ENCODE results near the gene KLK1.
A peak's percentile ranks its signal among the peaks of the same experiment; 100 is the strongest.

The KLK1 gene

GRCh38 chr19:50820549-50821247, 2.9 kb downstream of the KLK1 start:
- Histone ChIP-seq H2AFZ (peak overlapping the region; percentile 30), H3K4me1 (no peaks in the 10 kb centered on the region), H3K4me3 (ENCODE audit: low read depth, low read length) (no peak overlapping the region), H3K27me3 (ENCODE audit: control insufficient read depth, insufficient read depth, low read length) (peaks cover 3% of the 10 kb centered on the region), H3K36me3 (ENCODE audit: control insufficient read depth, insufficient read depth, low read length) (no peaks in the 10 kb centered on the region), H3K79me2 (no peaks in the 10 kb centered on the region), H3K9ac (no peak overlapping the region), H3K4me2 (ENCODE audit: low read length) (no peak overlapping the region), H3K27ac (no peak overlapping the region), H3K9me3 (ENCODE audit: control insufficient read depth, low read length) (no peaks in the 10 kb centered on the region)
- no peak for TF ChIP-seq CTCF (IDR thresholded peaks at IDR 0.05)

GRCh38 chr19:50820086-50820485, 3.5 kb downstream of the KLK1 start:
- Histone ChIP-seq H3K4me3 (ENCODE audit: low read depth, low read length) (no peak overlapping the region), H2AFZ (no peak overlapping the region), H3K27ac (no peak overlapping the region), H3K27me3 (ENCODE audit: control insufficient read depth, insufficient read depth, low read length) (peaks cover 3% of the 10 kb centered on the region), H3K9ac (no peak overlapping the region), H3K79me2 (no peaks in the 10 kb centered on the region), H3K9me3 (ENCODE audit: control insufficient read depth, low read length) (no peaks in the 10 kb centered on the region), H3K4me1 (no peaks in the 10 kb centered on the region), H3K4me2 (ENCODE audit: low read length) (no peak overlapping the region), H3K36me3 (ENCODE audit: control insufficient read depth, insufficient read depth, low read length) (no peaks in the 10 kb centered on the region)
- no peak for TF ChIP-seq CTCF (IDR thresholded peaks at IDR 0.05)

GRCh38 chr19:50819636-50820035, 4.0 kb downstream of the KLK1 start:
- H3K9ac ChIP-seq: no peak overlapping the region
- no peaks in the 10 kb centered on the region for H3K9me3 ChIP-seq (ENCODE audit: control insufficient read depth, low read length)
- H3K4me3 ChIP-seq (ENCODE audit: low read depth, low read length): no peak overlapping the region
- H3K4me2 ChIP-seq (ENCODE audit: low read length): no peak overlapping the region
- H3K27ac ChIP-seq: no peak overlapping the region
- H3K4me1 ChIP-seq: no peaks in the 10 kb centered on the region
- no peak overlapping the region for H2AFZ ChIP-seq
- no peak for TF ChIP-seq CTCF (IDR thresholded peaks at IDR 0.05)
- no peaks in the 10 kb centered on the region for H3K36me3 ChIP-seq (ENCODE audit: control insufficient read depth, insufficient read depth, low read length)
- no peaks in the 10 kb centered on the region for H3K79me2 ChIP-seq
- peaks cover 3% of the 10 kb centered on the region for H3K27me3 ChIP-seq (ENCODE audit: control insufficient read depth, insufficient read depth, low read length)

GRCh38 chr19:50818859-50819472, 4.6 kb downstream of the KLK1 start:
- Histone ChIP-seq H3K36me3 (ENCODE audit: control insufficient read depth, insufficient read depth, low read length) (no peaks in the 10 kb centered on the region), H3K27me3 (ENCODE audit: control insufficient read depth, insufficient read depth, low read length) (peaks cover 3% of the 10 kb centered on the region), H3K9ac (no peak overlapping the region), H3K27ac (no peak overlapping the region), H2AFZ (no peak overlapping the region), H3K4me1 (no peaks in the 10 kb centered on the region), H3K4me3 (ENCODE audit: low read depth, low read length) (no peak overlapping the region), H3K9me3 (ENCODE audit: control insufficient read depth, low read length) (no peaks in the 10 kb centered on the region), H3K79me2 (no peaks in the 10 kb centered on the region), H3K4me2 (ENCODE audit: low read length) (no peak overlapping the region)
- TF ChIP-seq CTCF (IDR thresholded peaks at IDR 0.05): no peak
